PC-9 (cell line): ENCODE measurements around the gene INO80E. TPM values are rescaled to one million over a fixed set of nuclear protein-coding genes. Genes with fewer than 3 reads are reported as not detected.
"Not testable (repeated sequence)": the region's sequence is repeated elsewhere in the genome, so short reads cannot be mapped to it uniquely, and the experiment has no call there.

Experiments
- BruUV-seq: library from RNA; stranded (reverse); fragments of 400-500 nt; replicated peaks from 2 replicates; lab custom pipeline; 2021; lab: Mats Ljungman, UMichigan
- CTCF ChIA-PET: fragments of 300-600 bp; sonication (Branson Sonifier 250); formaldehyde crosslinking; loops from one replicate; lab custom pipeline; 2022; ENCODE audit warnings: antibody characterized with exemption; lab: Charles Lee
- POLR2A ChIA-PET: fragments of 300-600 bp; sonication (Branson Sonifier 250); formaldehyde crosslinking; loops from one replicate; lab custom pipeline; 2022; ENCODE audit warnings: antibody characterized with exemption; ENCODE audit not compliant: unreplicated experiment; lab: Charles Lee
- DNase-seq, 2 experiments: peaks; one replicate each; pipeline versions ENCODE4 v3.0.0 to v3.0.0-alpha.2; 2015 to 2022; ENCODE audit warnings: mixed read lengths in 1 of 2
- H2AFZ ChIP-seq: fragments of 200-600 bp; sonication (generic); 2 replicates; pipeline ENCODE4 v1.8.1; 2017; ENCODE audit warnings: antibody characterized with exemption
- H3F3A ChIP-seq: fragments of 200-600 bp; sonication (generic); 2 replicates; pipeline ENCODE4 v1.8.1; 2017; ENCODE audit warnings: antibody characterized with exemption, mild to moderate bottlenecking, low read depth; ENCODE audit not compliant: insufficient read depth
- H3K27ac ChIP-seq: fragments of 200-600 bp; sonication (generic); 2 replicates; pipeline ENCODE4 v1.6.1; 2016; ENCODE audit warnings: mixed run types
- H3K27me3 ChIP-seq: fragments of 200-600 bp; sonication (generic); 2 replicates; pipeline ENCODE4 v1.6.1; 2016; ENCODE audit warnings: low read depth, mixed run types; ENCODE audit not compliant: insufficient read depth
- H3K36me3 ChIP-seq: fragments of 200-600 bp; sonication (generic); 2 replicates; pipeline ENCODE4 v1.6.1; 2016; ENCODE audit warnings: low read depth, mixed run types
- H3K4me1 ChIP-seq: fragments of 200-600 bp; sonication (generic); replicated peaks from 2 replicates; pipeline ENCODE4 v1.6.1; 2016; ENCODE audit warnings: mixed run types; ENCODE audit not compliant: insufficient read depth
- H3K4me2 ChIP-seq: fragments of 200-600 bp; sonication (generic); 2 replicates; pipeline ENCODE4 v1.6.1; 2017; ENCODE audit warnings: mixed run types
- H3K4me3 ChIP-seq: fragments of 200-600 bp; sonication (generic); 2 replicates; pipeline ENCODE4 v1.6.1; 2016; ENCODE audit warnings: mixed run types
- H3K79me2 ChIP-seq: fragments of 200-600 bp; sonication (generic); 2 replicates; pipeline ENCODE4 v1.6.1; 2017; ENCODE audit warnings: low read depth, mixed run types
- H3K9me2 ChIP-seq: fragments of 200-600 bp; sonication (generic); 2 replicates; pipeline ENCODE4 v1.8.1; 2017; ENCODE audit warnings: mild to moderate bottlenecking; ENCODE audit not compliant: insufficient read depth
- H3K9me3 ChIP-seq: fragments of 200-600 bp; sonication (generic); 2 replicates; pipeline ENCODE4 v1.8.1; 2016; ENCODE audit warnings: low read depth; ENCODE audit not compliant: insufficient read depth
- H4K20me1 ChIP-seq: fragments of 200-600 bp; sonication (generic); 2 replicates; pipeline ENCODE4 v1.8.1; 2017; ENCODE audit not compliant: insufficient read depth
- EZH2 ChIP-seq: fragments of 200-600 bp; sonication (generic); IDR thresholded peaks from 2 replicates; pipeline ENCODE4 v1.8.0; 2017; ENCODE audit warnings: antibody characterized with exemption, low read depth
- intact Hi-C: fragments of 100-400 bp; cut with micrococcal nuclease; formaldehyde crosslinking; loops from one replicate; pipeline ENCODE4 v1.10.0; 2022; ENCODE audit not compliant: unreplicated experiment
- total RNA-seq: library from RNA; stranded (reverse); gene quantifications from 2 replicates; pipeline ENCODE4 v1.2.3, GENCODE V29; 2021
- TF ChIP-seq, protein P1 (sequence below): fragments of 200-600 bp; sonication (generic); conservative IDR thresholded peaks from 2 replicates; pipeline ENCODE4 v1.6.1; 2017; ENCODE audit warnings: mixed run types, antibody characterized with exemption, mild to moderate bottlenecking, moderate library complexity

INO80E gene
- total RNA-seq, 1 experiment from 2014 or later: 102 TPM

DNA sequence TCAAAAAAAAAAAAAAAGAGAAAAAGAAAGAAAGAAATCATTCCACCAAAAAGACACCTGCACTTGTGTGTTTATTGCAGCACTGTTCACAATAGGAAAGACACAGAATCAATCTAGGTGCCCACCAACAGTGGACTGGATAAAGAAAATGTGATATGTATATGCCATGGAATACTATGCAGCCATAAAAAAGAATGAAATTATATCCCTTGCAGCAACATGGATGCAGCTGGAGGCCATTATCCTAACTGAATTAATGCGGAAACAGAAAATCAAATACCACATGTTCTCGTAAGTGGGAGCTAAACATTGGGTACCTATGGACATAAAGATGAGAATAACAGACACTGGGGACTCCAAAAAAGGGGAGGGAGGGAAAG is 21.2 kb downstream of the INO80E start:
- no peak overlapping the region for H3K27ac ChIP-seq
- no peaks in the 10 kb centered on the region for H3K36me3 ChIP-seq
- intact Hi-C loops: no loop called here
- no peaks in the 10 kb centered on the region; the same call in 1 of the 2 replicates for H3K4me1 ChIP-seq
- H3F3A ChIP-seq: peaks cover 13% of the 10 kb centered on the region
- H2AFZ ChIP-seq: no peak overlapping the region
- no peaks in the 10 kb centered on the region for H4K20me1 ChIP-seq
- no peaks in the 10 kb centered on the region for H3K9me2 ChIP-seq
- H3K9me3 ChIP-seq: no peaks in the 10 kb centered on the region
- no peak overlapping the region for H3K4me3 ChIP-seq
- ChIA-PET CTCF (interaction anchor here (0.6 to 0.8 kb wide), 3 partner anchors 39 to 169 kb away, joined by 3 to 6 read pairs (median 5); no protein-coding TSS in a partner anchor), POLR2A (no interaction called here)
- TF ChIP-seq, protein P1, sequence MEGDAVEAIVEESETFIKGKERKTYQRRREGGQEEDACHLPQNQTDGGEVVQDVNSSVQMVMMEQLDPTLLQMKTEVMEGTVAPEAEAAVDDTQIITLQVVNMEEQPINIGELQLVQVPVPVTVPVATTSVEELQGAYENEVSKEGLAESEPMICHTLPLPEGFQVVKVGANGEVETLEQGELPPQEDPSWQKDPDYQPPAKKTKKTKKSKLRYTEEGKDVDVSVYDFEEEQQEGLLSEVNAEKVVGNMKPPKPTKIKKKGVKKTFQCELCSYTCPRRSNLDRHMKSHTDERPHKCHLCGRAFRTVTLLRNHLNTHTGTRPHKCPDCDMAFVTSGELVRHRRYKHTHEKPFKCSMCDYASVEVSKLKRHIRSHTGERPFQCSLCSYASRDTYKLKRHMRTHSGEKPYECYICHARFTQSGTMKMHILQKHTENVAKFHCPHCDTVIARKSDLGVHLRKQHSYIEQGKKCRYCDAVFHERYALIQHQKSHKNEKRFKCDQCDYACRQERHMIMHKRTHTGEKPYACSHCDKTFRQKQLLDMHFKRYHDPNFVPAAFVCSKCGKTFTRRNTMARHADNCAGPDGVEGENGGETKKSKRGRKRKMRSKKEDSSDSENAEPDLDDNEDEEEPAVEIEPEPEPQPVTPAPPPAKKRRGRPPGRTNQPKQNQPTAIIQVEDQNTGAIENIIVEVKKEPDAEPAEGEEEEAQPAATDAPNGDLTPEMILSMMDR: no peak
- no peak for TF ChIP-seq EZH2
- no peak for DNase-seq
- H3K4me2 ChIP-seq: no peak overlapping the region
- BruUV-seq: no TSS peak
- H3K79me2 ChIP-seq: no peaks in the 10 kb centered on the region
- H3K27me3 ChIP-seq: no peaks in the 10 kb centered on the region

GRCh38 chr16:30017937-30018336 is 21.9 kb downstream of the INO80E start:
- intact Hi-C loops, H2AFZ ChIP-seq, H3K27ac ChIP-seq, POLR2A ChIA-PET, H4K20me1 ChIP-seq, H3K27me3 ChIP-seq, H3K4me3 ChIP-seq, H3K9me3 ChIP-seq, H3K36me3 ChIP-seq, H3K4me2 ChIP-seq, H3K79me2 ChIP-seq, DNase-seq, H3K9me2 ChIP-seq, BruUV-seq, H3K4me1 ChIP-seq: not testable (repeated sequence)
- H3F3A ChIP-seq: peaks cover 13% of the 10 kb centered on the region
- CTCF ChIA-PET: interaction anchor here (0.6 to 0.8 kb wide), 3 partner anchors 39 to 415 kb away, joined by 3 to 6 read pairs (median 5); no protein-coding TSS in a partner anchor

DNA sequence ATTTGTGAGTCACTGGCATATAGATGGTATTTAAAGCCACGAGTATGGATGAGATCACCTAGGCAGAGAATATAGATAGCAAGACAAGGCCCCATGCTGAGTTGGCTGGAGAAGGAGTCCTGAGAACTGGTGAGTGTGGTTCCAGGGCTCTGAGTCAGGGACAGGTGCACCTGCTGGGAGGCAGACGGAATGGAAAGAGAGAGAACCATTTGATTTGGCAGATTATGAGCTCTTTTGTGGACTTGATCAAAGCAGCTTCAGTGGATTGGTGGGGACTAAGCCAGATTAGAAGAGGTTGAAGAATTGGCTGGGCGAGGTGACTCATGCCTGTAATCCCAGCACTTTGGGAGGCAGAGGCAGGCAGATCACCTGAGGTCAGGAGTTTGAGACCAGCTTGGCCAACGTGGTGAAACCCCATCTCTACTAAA is 22.7 kb downstream of the INO80E start:
- no TSS peak for BruUV-seq
- H2AFZ ChIP-seq: no peak overlapping the region

More for the DNA sequence above, 22.7 kb downstream of the INO80E start:
- TF ChIP-seq, protein P1: no peak
- TF ChIP-seq EZH2: no peak
- Histone ChIP-seq H3K27me3 (peaks cover 8% of the 10 kb centered on the region; the same call in 1 of the 2 replicates), H4K20me1 (no peaks in the 10 kb centered on the region), H3K4me3 (no peak overlapping the region), H3K9me2 (no peaks in the 10 kb centered on the region), H3K27ac (no peak overlapping the region), H3K36me3 (no peaks in the 10 kb centered on the region), H3K9me3 (no peaks in the 10 kb centered on the region), H3F3A (peaks cover 13% of the 10 kb centered on the region), H3K4me1 (no peaks in the 10 kb centered on the region; the same call in 1 of the 2 replicates), H3K4me2 (no peak overlapping the region), H3K79me2 (no peaks in the 10 kb centered on the region)
- CTCF ChIA-PET: interaction anchor here (0.6 kb wide), 1 partner anchor 376 kb away, joined by 3 read pairs; no protein-coding TSS in a partner anchor
- peak in 1 of 2 experiments; percentile 89 for DNase-seq
- intact Hi-C loops: no loop called here
- POLR2A ChIA-PET: interaction anchor here (0.6 kb wide), 1 partner anchor 1047 kb away, joined by 6 read pairs; no protein-coding TSS in a partner anchor
